H9 (cell line): ENCODE results near the gene PACSIN2. TPM values are rescaled to one million over a fixed set of nuclear protein-coding genes. Genes with fewer than 3 reads are reported as not detected.

Experiments
- DNase-seq: peaks from one replicate; pipeline ENCODE4 v3.0.0-alpha.2; 2017
- H2AFZ ChIP-seq: one replicate; pipeline ENCODE4 v1.6.1; 2013; ENCODE audit warnings: mild to moderate bottlenecking, low read length, control low read depth, moderate library complexity
- H2AK5ac ChIP-seq: 2 replicates; pipeline ENCODE4 v1.6.1; 2013; ENCODE audit warnings: low read length, control low read depth, mixed read lengths; ENCODE audit not compliant: insufficient read length
- H2BK120ac ChIP-seq: one replicate; pipeline ENCODE4 v1.6.1; 2013; ENCODE audit warnings: low read depth, mild to moderate bottlenecking, low read length, control low read depth, inconsistent platforms; ENCODE audit not compliant: poor library complexity, severe bottlenecking
- H2BK12ac ChIP-seq: 2 replicates; pipeline ENCODE4 v1.6.1; 2013; ENCODE audit warnings: low read length, control low read depth, mixed read lengths, low read depth; ENCODE audit not compliant: insufficient read length
- H2BK15ac ChIP-seq: 2 replicates; pipeline ENCODE4 v1.6.1; 2013; ENCODE audit warnings: low read depth, low read length, control low read depth
- H2BK20ac ChIP-seq: one replicate; pipeline ENCODE4 v1.6.1; 2013; ENCODE audit warnings: low read depth, mild to moderate bottlenecking, low read length, control low read depth, inconsistent platforms; ENCODE audit not compliant: poor library complexity, severe bottlenecking
- H2BK5ac ChIP-seq: 2 replicates; pipeline ENCODE4 v1.6.1; 2013; ENCODE audit warnings: low read length, control low read depth, mixed read lengths; ENCODE audit not compliant: insufficient read length
- H3K14ac ChIP-seq: 2 replicates; pipeline ENCODE4 v1.6.1; 2013; ENCODE audit warnings: low read length, control low read depth; ENCODE audit not compliant: insufficient read depth
- H3K18ac ChIP-seq: 2 replicates; pipeline ENCODE4 v1.6.1; 2013; ENCODE audit warnings: low read depth, mild to moderate bottlenecking, mixed read lengths, low read length, control low read depth; ENCODE audit not compliant: insufficient read length
- H3K23ac ChIP-seq: 2 replicates; pipeline ENCODE4 v1.6.1; 2013; ENCODE audit warnings: low read length, control low read depth, mixed read lengths, low read depth; ENCODE audit not compliant: insufficient read length
- H3K23me2 ChIP-seq: 2 replicates; pipeline ENCODE4 v1.6.1; 2013; ENCODE audit warnings: low read depth, mild to moderate bottlenecking, mixed read lengths, low read length, control low read depth; ENCODE audit not compliant: insufficient read length, poor library complexity, severe bottlenecking
- H3K27ac ChIP-seq: 2 replicates; pipeline ENCODE4 v1.5.1; 2013; ENCODE audit warnings: low read length, control low read depth, mixed read lengths, low read depth; ENCODE audit not compliant: insufficient read length
- H3K27me3 ChIP-seq: 2 replicates; pipeline ENCODE4 v1.6.1; 2013; ENCODE audit warnings: low read length, control low read depth, inconsistent platforms; ENCODE audit not compliant: insufficient read depth
- H3K4ac ChIP-seq: 2 replicates; pipeline ENCODE4 v1.6.1; 2013; ENCODE audit warnings: low read depth, mild to moderate bottlenecking, control low read depth, inconsistent platforms, low read length, moderate library complexity
- H3K4me1 ChIP-seq: 2 replicates; pipeline ENCODE4 v1.6.1; 2013; ENCODE audit warnings: low read length, control low read depth, inconsistent platforms; ENCODE audit not compliant: insufficient read depth
- H3K4me2 ChIP-seq: 2 replicates; pipeline ENCODE4 v1.6.1; 2013; ENCODE audit warnings: low read length, control low read depth, mixed read lengths; ENCODE audit not compliant: insufficient read length, insufficient read depth
- H3K56ac ChIP-seq: 2 replicates; pipeline ENCODE4 v1.6.1; 2013; ENCODE audit warnings: low read depth, mild to moderate bottlenecking, mixed read lengths, low read length, control low read depth; ENCODE audit not compliant: insufficient read length
- H3K79me1 ChIP-seq: 2 replicates; pipeline ENCODE4 v1.6.1; 2013; ENCODE audit warnings: low read depth, mild to moderate bottlenecking, moderate library complexity, low read length, control low read depth, inconsistent platforms; ENCODE audit not compliant: insufficient read depth, poor library complexity, severe bottlenecking
- H3K79me2 ChIP-seq: 2 replicates; pipeline ENCODE4 v1.6.1; 2013; ENCODE audit warnings: low read length, control low read depth, inconsistent platforms; ENCODE audit not compliant: insufficient read depth
- H3K9ac ChIP-seq: 2 replicates; pipeline ENCODE4 v1.6.1; 2013; ENCODE audit warnings: low read length, control low read depth, mixed read lengths; ENCODE audit not compliant: insufficient read length; ENCODE audit errors: extremely low read depth
- H3K9me3 ChIP-seq: one replicate; pipeline ENCODE4 v1.6.1; 2013; ENCODE audit warnings: low read depth, low read length, inconsistent platforms; ENCODE audit not compliant: control insufficient read depth
- H3T11ph ChIP-seq: one replicate; pipeline ENCODE4 v1.6.1; 2013; ENCODE audit warnings: mild to moderate bottlenecking, low read length, control low read depth, inconsistent platforms
- H4K20me1 ChIP-seq: one replicate; pipeline ENCODE4 v1.6.1; 2013; ENCODE audit not compliant: control insufficient read depth, insufficient read length, insufficient read depth
- H4K5ac ChIP-seq: 2 replicates; pipeline ENCODE4 v1.6.1; 2013; ENCODE audit warnings: low read depth, mild to moderate bottlenecking, mixed read lengths, low read length, control low read depth; ENCODE audit not compliant: insufficient read length
- H4K8ac ChIP-seq: replicated peaks from 2 replicates; pipeline ENCODE4 v1.6.1; 2013; ENCODE audit warnings: low read length, control low read depth, mixed read lengths, low read depth; ENCODE audit not compliant: insufficient read length
- H4K91ac ChIP-seq: 2 replicates; pipeline ENCODE4 v1.6.1; 2013; ENCODE audit warnings: low read depth, mild to moderate bottlenecking, moderate library complexity, mixed read lengths, low read length, control low read depth; ENCODE audit not compliant: insufficient read length
- H3K27ac Mint-ChIP-seq, 3 experiments: 2 replicates in 2 of 3; 3 replicates in 1 of 3; pipeline ENCODE4 v1.8.0; 2020 to 2021; ENCODE audit warnings: mixed read lengths in 3 of 3, mild to moderate bottlenecking in 1 of 3, moderate library complexity in 1 of 3
- H3K27me3 Mint-ChIP-seq: 2 replicates; pipeline ENCODE4 v1.8.0; 2021; ENCODE audit warnings: low read depth, mild to moderate bottlenecking, moderate library complexity, mixed read lengths
- H3K36me3 Mint-ChIP-seq, 3 experiments: 2 replicates in 2 of 3; 3 replicates in 1 of 3; pipeline ENCODE4 v1.8.0; 2020 to 2021; ENCODE audit warnings: low read depth in 3 of 3, mixed read lengths in 3 of 3; ENCODE audit not compliant: insufficient read depth in 1 of 3
- H3K4me1 Mint-ChIP-seq, 2 experiments: 2 replicates each; pipeline ENCODE4 v1.8.0; 2020; ENCODE audit warnings: mixed read lengths in 2 of 2
- H3K4me3 Mint-ChIP-seq, 2 experiments: 2 replicates in 1 of 2; 3 replicates in 1 of 2; pipeline ENCODE4 v1.8.0; 2020 to 2021; ENCODE audit warnings: mild to moderate bottlenecking in 2 of 2, mixed read lengths in 2 of 2, moderate library complexity in 1 of 2
- H3K9me3 Mint-ChIP-seq, 2 experiments: 2 replicates in 1 of 2; 3 replicates in 1 of 2; pipeline ENCODE4 v1.8.0; 2020; ENCODE audit warnings: mild to moderate bottlenecking in 2 of 2, mixed read lengths in 2 of 2, moderate library complexity in 1 of 2
- CTCF ChIP-seq: fragments of 200-600 bp; sonication (generic); conservative IDR thresholded peaks from 3 replicates; pipeline ENCODE4 v1.8.0; 2021; ENCODE audit warnings: antibody characterized with exemption, mild to moderate bottlenecking
- WGBS: extraction: QIAGEN DNeasy Blood & Tissue Kit; methylation state at CpG from one replicate; pipeline ENCODE4 v1.1.7; 2013; ENCODE audit warnings: missing lambda C conversion rate, low lambda C conversion rate, mixed read lengths; ENCODE audit not compliant: insufficient read length; ENCODE audit errors: extremely low coverage; 5-methylcytosine and 5-hydroxymethylcytosine counted together
- total RNA-seq: library from RNA; stranded (reverse); gene quantifications from 2 replicates; pipeline ENCODE4 v1.2.1, GENCODE V29; 2021

PACSIN2 gene
- total RNA-seq, 1 experiment from 2014 or later: 62.3 TPM

GRCh38 chr22:42902875-42903510 is 112.0 kb downstream of the PACSIN2 start:
- H4K5ac ChIP-seq: no peak overlapping the region
- Mint-ChIP-seq H3K27me3 (no peaks in the 10 kb centered on the region), H3K4me3 (no peak overlapping the region), H3K4me1 (peaks cover 22 to 29% of the 10 kb centered on the region in 2 experiments), H3K27ac (peak overlapping the region; percentile 8 to 76 (median 49); a peak in 4 of 7 replicates), H3K36me3 (peaks cover 0 to 15% (median 2%) of the 10 kb centered on the region in 3 experiments; a peak in 3 of 7 replicates), H3K9me3 (no peaks in the 10 kb centered on the region)
- no CpG with 5 or more reads among the region's 15 CpGs for WGBS
- H3T11ph ChIP-seq: no peak overlapping the region
- no peaks in the 10 kb centered on the region for H3K23me2 ChIP-seq
- H2BK12ac ChIP-seq: no peak overlapping the region
- no peak overlapping the region for H3K23ac ChIP-seq
- H4K20me1 ChIP-seq: no peaks in the 10 kb centered on the region
- DNase-seq: peak; percentile 44
- H3K27ac ChIP-seq: no peak overlapping the region
- H3K18ac ChIP-seq: no peak overlapping the region
- H4K8ac ChIP-seq: no peak overlapping the region
- H3K9ac ChIP-seq: no peak overlapping the region
- no peak overlapping the region for H2BK5ac ChIP-seq
- no peak overlapping the region for H2AFZ ChIP-seq
- peak; percentile 27; the same call in 1 of the 3 replicates for TF ChIP-seq CTCF
- no peaks in the 10 kb centered on the region for H3K27me3 ChIP-seq
- no peak overlapping the region for H4K91ac ChIP-seq
- no peaks in the 10 kb centered on the region for H3K4me1 ChIP-seq
- no peak overlapping the region for H2BK15ac ChIP-seq
- peaks cover 2% of the 10 kb centered on the region; the same call in 1 of the 2 replicates for H3K79me2 ChIP-seq
- H2BK20ac ChIP-seq: no peak overlapping the region
- H3K14ac ChIP-seq: no peak overlapping the region; the same call in 1 of the 2 replicates
- H2AK5ac ChIP-seq: no peak overlapping the region
- no peaks in the 10 kb centered on the region for H3K9me3 ChIP-seq
- no peaks in the 10 kb centered on the region for H3K79me1 ChIP-seq
- no peak overlapping the region for H3K4ac ChIP-seq
- no peak overlapping the region for H3K4me2 ChIP-seq
- no peak overlapping the region for H2BK120ac ChIP-seq
- no peak overlapping the region for H3K56ac ChIP-seq
